H54 (cell line): ENCODE data around the gene IGSF22.
A peak's percentile ranks its signal among the peaks of the same experiment; 100 is the strongest.

Experiments
- DNase-seq: peaks from one replicate; pipeline ENCODE4 v3.0.0; 2011; ENCODE audit warnings: low spot score, mixed read lengths; ENCODE audit not compliant: insufficient read length
- FAIRE-seq: peaks from 3 replicates; lab custom pipeline; 2011; peaks lifted over from hg19 to GRCh38; lab: Jason Lieb, UNC
- POLR2A ChIP-seq: IDR thresholded peaks from 2 replicates; pipeline ENCODE4 v1.6.1; 2011; ENCODE audit warnings: low read depth, mild to moderate bottlenecking, low read length

IGSF22 gene

GRCh38 chr11:18757811-18758210 is 31.8 kb upstream of the IGSF22 start:
- TF ChIP-seq POLR2A: no peak
- FAIRE-seq (no peak), DNase-seq (no peak)

GRCh38 chr11:18756889-18757288 is 30.9 kb upstream of the IGSF22 start:
- no peak for DNase-seq
- FAIRE-seq: no peak
- no peak for TF ChIP-seq POLR2A

GRCh38 chr11:18754308-18754707 is 28.3 kb upstream of the IGSF22 start:
- peak; percentile 19 for DNase-seq
- TF ChIP-seq POLR2A: no peak
- FAIRE-seq: no peak

- DNase-seq (no peak), FAIRE-seq (no peak)
- no peak for TF ChIP-seq POLR2A
Observed at GRCh38 chr11:18752502-18752901, 26.5 kb upstream of the IGSF22 start.

- DNase-seq: no peak
- TF ChIP-seq POLR2A: no peak
- no peak for FAIRE-seq
Observed at GRCh38 chr11:18750944-18751343, 25.0 kb upstream of the IGSF22 start.

GRCh38 chr11:18749681-18750319 is 23.8 kb upstream of the IGSF22 start:
- DNase-seq (peak; percentile 91), FAIRE-seq (no peak)
- TF ChIP-seq POLR2A: peak; percentile 43; the same call in 1 of the 2 replicates

GRCh38 chr11:18748766-18749365 is 22.9 kb upstream of the IGSF22 start:
- DNase-seq: peak; percentile 17
- no peak for FAIRE-seq
- TF ChIP-seq POLR2A: no peak

GRCh38 chr11:18745251-18745650 is 19.3 kb upstream of the IGSF22 start:
- DNase-seq (no peak), FAIRE-seq (no peak)
- no peak for TF ChIP-seq POLR2A

GRCh38 chr11:18743900-18744514 is 18.0 kb upstream of the IGSF22 start:
- no peak for TF ChIP-seq POLR2A
- DNase-seq: no peak
- FAIRE-seq: no peak

GRCh38 chr11:18743365-18743764 is 17.4 kb upstream of the IGSF22 start:
- no peak for TF ChIP-seq POLR2A
- FAIRE-seq: no peak

GRCh38 chr11:18741783-18742182 is 15.8 kb upstream of the IGSF22 start:
- FAIRE-seq (no peak), DNase-seq (no peak)
- TF ChIP-seq POLR2A: no peak

More at GRCh38 chr11:18743365-18743764, 17.4 kb upstream of the IGSF22 start:
- no peak for DNase-seq

- FAIRE-seq (no peak), DNase-seq (no peak)
- TF ChIP-seq POLR2A: no peak
Observed at GRCh38 chr11:18739685-18740084, 13.7 kb upstream of the IGSF22 start.

GRCh38 chr11:18737642-18738041 is 11.7 kb upstream of the IGSF22 start:
- FAIRE-seq: no peak
- no peak for TF ChIP-seq POLR2A
- no peak for DNase-seq

- DNase-seq: no peak
- no peak for TF ChIP-seq POLR2A
- FAIRE-seq: no peak
Observed at GRCh38 chr11:18736590-18737148, 10.7 kb upstream of the IGSF22 start.

- no peak for FAIRE-seq
Observed at GRCh38 chr11:18733202-18733601, 7.2 kb upstream of the IGSF22 start.

More at GRCh38 chr11:18733202-18733601, 7.2 kb upstream of the IGSF22 start:
- no peak for DNase-seq
- TF ChIP-seq POLR2A: no peak
